AML-193 (cell line): ENCODE results near the gene SUSD3.

Experiments used
- DNase-seq, 2 experiments: peaks; one replicate each; lab custom pipeline; 2025; lab: John Stamatoyannopoulos, UW

SUSD3 gene

GRCh38 chr9:93123561-93124283, 65.2 kb downstream of the SUSD3 start:
- DNase-seq, result no peak

- DNase-seq, result no peak
These were observed 66.3 kb downstream of the SUSD3 start for GRCh38 chr9:93124793-93125192.

- no peak for DNase-seq
These were observed 66.9 kb downstream of the SUSD3 start for GRCh38 chr9:93125331-93125894.

- no peak for DNase-seq
These were observed 67.8 kb downstream of the SUSD3 start for GRCh38 chr9:93126151-93126781.

GRCh38 chr9:93126825-93127368, 68.4 kb downstream of the SUSD3 start:
- DNase-seq, result no peak

GRCh38 chr9:93127395-93127911, 69.0 kb downstream of the SUSD3 start:
- peak in 1 of 2 experiments; percentile 48 for DNase-seq

GRCh38 chr9:93128011-93128714, 69.7 kb downstream of the SUSD3 start:
- no peak for DNase-seq

GRCh38 chr9:93128715-93129224, 70.3 kb downstream of the SUSD3 start:
- no peak for DNase-seq

- no peak for DNase-seq
These were observed 70.8 kb downstream of the SUSD3 start for GRCh38 chr9:93129286-93129685.

GRCh38 chr9:93129691-93130500, 71.4 kb downstream of the SUSD3 start:
- DNase-seq, result no peak

GRCh38 chr9:93130861-93131481, 72.5 kb downstream of the SUSD3 start:
- DNase-seq, result no peak

GRCh38 chr9:93131599-93132286, 73.2 kb downstream of the SUSD3 start:
- no peak for DNase-seq

- no peak for DNase-seq
These were observed 73.9 kb downstream of the SUSD3 start for GRCh38 chr9:93132287-93132927.

GRCh38 chr9:93132946-93133680, 74.6 kb downstream of the SUSD3 start:
- DNase-seq, result no peak

GRCh38 chr9:93133681-93134014, 75.1 kb downstream of the SUSD3 start:
- peak; percentile 33 to 62 for DNase-seq

GRCh38 chr9:93134015-93134739, 75.7 kb downstream of the SUSD3 start, which contains the start of gene NINJ1:
TSS of gene NINJ1 (minus strand) at chr9:93134251. CDS start at chr9:93134217, 34 bp downstream.
- DNase-seq, result peak; percentile 13 to 16
